ENCODE data around the gene CCDC136.

Gene CCDC136

DNA sequence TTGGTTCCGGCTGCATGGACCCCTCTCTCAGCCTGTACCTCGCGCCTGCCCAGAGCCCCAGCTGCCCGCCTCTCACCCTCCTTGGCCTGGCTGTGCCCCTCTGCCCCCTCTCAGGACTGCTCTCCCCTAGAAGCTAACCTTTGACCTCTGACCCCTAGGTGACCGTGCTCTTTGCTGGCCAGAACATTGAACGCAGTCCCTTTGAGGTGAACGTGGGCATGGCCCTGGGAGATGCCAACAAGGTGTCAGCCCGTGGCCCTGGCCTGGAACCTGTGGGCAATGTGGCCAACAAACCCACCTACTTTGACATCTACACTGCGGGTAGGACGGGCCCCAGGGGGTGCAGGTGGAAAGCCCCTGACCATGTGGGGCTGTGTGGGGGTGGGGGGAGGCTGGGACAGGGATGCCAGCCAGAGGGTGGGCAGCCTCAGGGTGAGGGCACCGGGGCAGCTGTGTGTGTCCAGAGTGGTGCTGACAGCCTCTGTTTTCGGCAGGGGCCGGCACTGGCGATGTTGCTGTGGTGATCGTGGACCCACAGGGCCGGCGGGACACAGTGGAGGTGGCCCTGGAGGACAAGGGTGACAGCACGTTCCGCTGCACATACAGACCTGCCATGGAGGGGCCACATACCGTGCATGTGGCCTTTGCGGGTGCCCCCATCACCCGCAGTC, 46.5 kb downstream of the CCDC136 start:
- no peak for TF ChIP-seq CTCF (IDR thresholded peaks at IDR 0.05)
- TF ChIP-seq ZFX (IDR thresholded peaks at IDR 0.05; ENCODE audit: borderline replicate concordance), result no peak
- H3K27ac ChIP-seq, result no peak overlapping the region

GRCh38 chr7:128838981-128839731, 47.4 kb downstream of the CCDC136 start:
- TF ChIP-seq CTCF (IDR thresholded peaks at IDR 0.05) (no peak), ZFX (IDR thresholded peaks at IDR 0.05; ENCODE audit: borderline replicate concordance) (no peak)
- no peak overlapping the region for H3K27ac ChIP-seq

- H3K27ac ChIP-seq, result no peak overlapping the region
- TF ChIP-seq ZFX (IDR thresholded peaks at IDR 0.05; ENCODE audit: borderline replicate concordance), result no peak
- no peak for TF ChIP-seq CTCF (IDR thresholded peaks at IDR 0.05)
Observed at GRCh38 chr7:128839751-128840177, 48.0 kb downstream of the CCDC136 start.

DNA sequence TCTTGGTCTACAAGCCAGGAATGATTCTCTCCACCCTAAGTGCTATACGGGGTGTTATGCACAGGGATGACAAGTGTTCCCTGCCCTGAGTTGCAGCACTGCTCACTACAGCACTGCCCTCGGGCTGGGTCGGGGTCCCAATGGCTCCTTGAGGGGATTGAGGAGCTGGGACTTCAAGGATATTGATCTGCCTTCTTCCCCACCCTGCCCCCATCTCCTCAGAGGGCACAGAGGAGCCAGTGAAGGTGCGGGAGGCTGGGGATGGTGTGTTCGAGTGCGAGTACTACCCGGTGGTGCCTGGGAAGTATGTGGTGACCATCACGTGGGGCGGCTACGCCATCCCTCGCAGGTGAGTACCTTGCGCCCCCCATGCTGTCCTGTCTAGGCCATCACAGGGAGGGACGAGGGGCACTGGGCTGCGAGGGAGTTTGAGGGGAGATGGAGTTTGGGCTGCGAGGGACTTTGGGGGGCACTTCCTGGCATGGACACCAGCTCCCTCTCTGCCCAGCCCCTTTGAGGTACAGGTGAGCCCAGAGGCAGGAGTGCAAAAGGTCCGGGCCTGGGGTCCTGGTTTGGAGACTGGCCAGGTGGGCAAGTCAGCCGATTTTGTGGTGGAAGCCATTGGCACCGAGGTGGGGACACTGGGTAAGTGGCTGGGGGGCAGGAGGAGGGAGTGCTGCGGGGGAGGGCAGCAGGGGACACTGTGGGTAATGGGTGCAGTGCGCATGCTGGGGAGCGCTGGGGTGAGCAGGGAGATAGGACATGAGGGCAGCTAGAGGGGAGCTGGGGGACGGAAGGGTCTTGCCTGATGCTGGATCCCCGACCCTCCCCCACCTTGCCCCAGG, 48.8 kb downstream of the CCDC136 start:
- TF ChIP-seq CTCF (IDR thresholded peaks at IDR 0.05) (no peak), ZFX (IDR thresholded peaks at IDR 0.05; ENCODE audit: borderline replicate concordance) (no peak)
- H3K27ac ChIP-seq, result peak overlapping the region; percentile 38; the same call in 1 of the 2 replicates

- TF ChIP-seq ZFX (IDR thresholded peaks at IDR 0.05; ENCODE audit: borderline replicate concordance) (no peak), CTCF (IDR thresholded peaks at IDR 0.05) (no peak)
- peak overlapping the region; percentile 38 for H3K27ac ChIP-seq
Observed at GRCh38 chr7:128841171-128841690, 49.5 kb downstream of the CCDC136 start.

- no peak for TF ChIP-seq ZFX (IDR thresholded peaks at IDR 0.05; ENCODE audit: borderline replicate concordance)
- TF ChIP-seq CTCF (IDR thresholded peaks at IDR 0.05), result peak; percentile 99
- peak overlapping the region; percentile 38 for H3K27ac ChIP-seq
Observed at GRCh38 chr7:128841921-128842673, 50.3 kb downstream of the CCDC136 start.

Measured in 22Rv1 (cell line).